Ishikawa (cell line): ENCODE data around the gene AP3B1.

Source experiments
- CEBPB ChIP-seq: IDR thresholded peaks from 2 replicates; pipeline ENCODE4 v1.6.1; 2012
- CREB1 ChIP-seq: IDR thresholded peaks from 2 replicates; pipeline ENCODE4 v1.6.1; 2012; ENCODE audit warnings: low read depth
- EGR1 ChIP-seq: IDR thresholded peaks from 2 replicates; pipeline ENCODE4 v1.6.1; 2012
- EP300 ChIP-seq: IDR thresholded peaks from 2 replicates; pipeline ENCODE4 v1.6.1; 2012; ENCODE audit warnings: borderline replicate concordance
- FOXM1 ChIP-seq: IDR thresholded peaks from 2 replicates; pipeline ENCODE4 v1.6.1; 2012; ENCODE audit warnings: low read depth, borderline replicate concordance
- MAX ChIP-seq: IDR thresholded peaks from 2 replicates; pipeline ENCODE4 v1.6.1; 2012
- NFIC ChIP-seq: IDR thresholded peaks from 2 replicates; pipeline ENCODE4 v1.6.1; 2012
- RAD21 ChIP-seq: IDR thresholded peaks from 2 replicates; pipeline ENCODE4 v1.6.1; 2012; ENCODE audit warnings: low read depth
- REST ChIP-seq: IDR thresholded peaks from 2 replicates; pipeline ENCODE4 v1.6.1; 2012; ENCODE audit warnings: low read depth, mild to moderate bottlenecking
- TAF1 ChIP-seq: IDR thresholded peaks from 2 replicates; pipeline ENCODE4 v1.6.1; 2012; ENCODE audit warnings: low read depth, mild to moderate bottlenecking
- TCF12 ChIP-seq: IDR thresholded peaks from 2 replicates; pipeline ENCODE4 v1.6.1; 2012; ENCODE audit warnings: low read depth
- TEAD4 ChIP-seq: IDR thresholded peaks from 2 replicates; pipeline ENCODE4 v1.6.1; 2012
- USF1 ChIP-seq: IDR thresholded peaks from 2 replicates; pipeline ENCODE4 v1.6.1; 2012
- YY1 ChIP-seq: IDR thresholded peaks from 2 replicates; pipeline ENCODE4 v1.6.1; 2012; ENCODE audit warnings: low read depth
- ZBTB7A ChIP-seq: IDR thresholded peaks from 2 replicates; pipeline ENCODE4 v1.6.1; 2012; ENCODE audit warnings: low read depth

AP3B1 gene

GRCh38 chr5:78289911-78290310 lies 4.6 kb downstream of the AP3B1 start:
- TF ChIP-seq CEBPB (no peak), RAD21 (no peak)

GRCh38 chr5:78288246-78288645 lies 6.3 kb downstream of the AP3B1 start:
- no peak for TF ChIP-seq MAX
- no peak for TF ChIP-seq TEAD4
- TF ChIP-seq CREB1 = no peak
- no peak for TF ChIP-seq REST
- no peak for TF ChIP-seq TCF12

GRCh38 chr5:78287833-78288232 lies 6.7 kb downstream of the AP3B1 start:
- TF ChIP-seq CREB1 = no peak
- TF ChIP-seq USF1 = no peak

- TF ChIP-seq RAD21 = no peak
- TF ChIP-seq REST = no peak
- no peak for TF ChIP-seq USF1
- TF ChIP-seq CREB1 = no peak
- no peak for TF ChIP-seq NFIC
- no peak for TF ChIP-seq MAX
- TF ChIP-seq EP300 = no peak
- no peak for TF ChIP-seq YY1
- no peak for TF ChIP-seq EGR1
Measured at GRCh38 chr5:78287169-78287568, 7.3 kb downstream of the AP3B1 start.

GRCh38 chr5:78286290-78286689 lies 8.2 kb downstream of the AP3B1 start:
- TF ChIP-seq NFIC (no peak), CREB1 (no peak), EGR1 (no peak), TEAD4 (no peak), TCF12 (no peak), ZBTB7A (no peak), REST (no peak), FOXM1 (no peak), EP300 (no peak), TAF1 (no peak), CEBPB (no peak)

GRCh38 chr5:78283802-78284201 lies 10.7 kb downstream of the AP3B1 start:
- TF ChIP-seq TEAD4 (no peak), USF1 (no peak), CREB1 (no peak), CEBPB (no peak), EP300 (no peak), EGR1 (no peak), TCF12 (no peak), RAD21 (no peak), FOXM1 (no peak), YY1 (no peak), MAX (no peak), TAF1 (no peak), NFIC (no peak), ZBTB7A (no peak), REST (no peak)
